Small intestine (tissue), 7 donors: ENCODE measurements around the gene TSPAN5. TPM values are rescaled to one million over a fixed set of nuclear protein-coding genes. Genes with fewer than 3 reads are reported as not detected.

Experiments
- DNase-seq, 2 donors: peaks; one replicate each; pipeline versions ENCODE4 v3.0.0 to v3.0.0-alpha.2; 2013
- FAIRE-seq: peaks from 2 replicates; lab custom pipeline; 2012; peaks lifted over from hg19 to GRCh38; lab: Jason Lieb, UNC
- H3K27ac ChIP-seq, 3 donors: one replicate each; pipeline ENCODE4 v1.5.1; 2013; ENCODE audit warnings: low read length in 2 of 3, mild to moderate bottlenecking in 2 of 3, control low read depth in 1 of 3, inconsistent platforms in 1 of 3, low read depth in 1 of 3, moderate library complexity in 1 of 3
- H3K27me3 ChIP-seq, 3 donors: one replicate each; pipeline ENCODE4 v1.6.1; 2013; ENCODE audit warnings: low read length in 3 of 3, inconsistent platforms in 1 of 3; ENCODE audit not compliant: control insufficient read depth in 3 of 3, insufficient read depth in 3 of 3
- H3K36me3 ChIP-seq, 3 donors: one replicate each; pipeline ENCODE4 v1.6.1; 2013; ENCODE audit warnings: low read length in 3 of 3, inconsistent platforms in 1 of 3, low read depth in 1 of 3, mild to moderate bottlenecking in 1 of 3, moderate library complexity in 1 of 3; ENCODE audit not compliant: control insufficient read depth in 3 of 3, insufficient read depth in 2 of 3
- H3K4me1 ChIP-seq, 3 donors: one replicate each; pipeline ENCODE4 v1.6.1; 2013; ENCODE audit warnings: low read length in 2 of 3, inconsistent platforms in 1 of 3, low read depth in 1 of 3, mild to moderate bottlenecking in 1 of 3, moderate library complexity in 1 of 3; ENCODE audit not compliant: control insufficient read depth in 3 of 3, insufficient read depth in 2 of 3
- H3K4me3 ChIP-seq, 3 donors: one replicate each; pipeline ENCODE4 v1.5.1; 2013; ENCODE audit warnings: low read length in 3 of 3, control low read depth in 1 of 3, inconsistent platforms in 1 of 3, low read depth in 1 of 3, mild to moderate bottlenecking in 1 of 3, moderate library complexity in 1 of 3
- H3K9me3 ChIP-seq, 2 donors: one replicate each; pipeline ENCODE4 v1.6.1; 2013; ENCODE audit warnings: low read depth in 1 of 2, low read length in 1 of 2; ENCODE audit not compliant: control insufficient read depth in 2 of 2, insufficient read depth in 1 of 2
- WGBS, 3 donors: extraction: QIAGEN DNeasy Blood & Tissue Kit; methylation state at CpG; one replicate each; pipeline ENCODE4 v1.1.7; 2013; 5-methylcytosine and 5-hydroxymethylcytosine counted together
- polyA plus RNA-seq, 4 donors: library from polyadenylated mRNA; stranded (reverse) in 3 of 4; unstranded in 1 of 4; fragments of 200-250 nt in 3 of 4; fragments of 120-200 nt in 1 of 4; gene quantifications; one replicate each; pipeline versions ENCODE4 v1.2.1 to v1.2.3, GENCODE V29; 2013
- donor health status: healthy with polysubstance abuse.
- donor health status: control.
- donor health status: control.
- donor health status: Bipolar disorder and iron deficiency.
- donor health status: healthy.

Gene TSPAN5
- polyA plus RNA-seq, 4 donors = 0.67 to 4.9 (median 2.2) TPM

DNA sequence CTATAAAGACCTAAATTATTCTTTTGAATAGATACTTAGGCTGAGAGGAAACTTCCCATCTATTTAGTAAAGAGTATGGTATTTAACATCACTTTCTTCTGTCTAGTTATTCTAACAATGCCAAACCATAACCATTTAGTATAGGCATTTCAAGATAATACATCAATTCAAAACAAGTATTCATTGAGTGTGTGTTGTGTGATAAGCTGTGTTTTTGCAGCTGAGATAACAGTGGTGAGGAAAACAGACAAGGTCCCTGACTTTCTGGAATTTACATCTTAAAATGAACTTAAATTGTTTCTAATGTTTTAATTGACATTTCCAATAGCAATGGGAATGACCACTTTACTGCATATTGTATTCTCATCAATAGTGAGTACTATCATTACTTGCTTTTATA lies 22.4 kb upstream of the TSPAN5 start:
- no peaks in the 10 kb centered on the region for H3K9me3 ChIP-seq
- DNase-seq = no peak
- no peak overlapping the region for H3K27ac ChIP-seq
- no peaks in the 10 kb centered on the region for H3K36me3 ChIP-seq
- peaks cover 0 to 3% (median 0%) of the 10 kb centered on the region in 3 donors for H3K4me1 ChIP-seq
- H3K4me3 ChIP-seq = no peak overlapping the region
- no peak for FAIRE-seq
- no peaks in the 10 kb centered on the region for H3K27me3 ChIP-seq

DNA sequence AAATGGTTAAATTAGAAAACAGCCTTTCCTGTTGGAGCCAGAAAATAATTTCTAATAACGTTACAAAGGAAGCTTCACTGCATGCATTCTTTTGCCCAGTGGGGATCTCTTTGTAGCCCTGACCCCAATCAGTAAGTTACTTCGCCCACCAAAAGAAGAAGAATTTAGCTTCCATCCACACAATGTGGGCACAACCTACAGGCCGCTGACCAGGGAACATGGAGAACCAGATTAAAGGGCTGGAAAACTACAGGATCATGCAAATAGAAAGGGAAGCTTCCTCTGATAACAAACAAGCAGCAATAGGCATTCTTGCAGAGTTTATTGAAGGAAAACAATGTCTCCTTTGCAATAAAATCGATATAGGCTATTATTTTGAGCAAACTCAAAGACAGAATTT lies 21.3 kb upstream of the TSPAN5 start:
- no peak overlapping the region for H3K4me3 ChIP-seq
- peaks cover 0 to 3% (median 0%) of the 10 kb centered on the region in 3 donors for H3K4me1 ChIP-seq
- FAIRE-seq (no peak), DNase-seq (no peak)
- WGBS, 3 donors = 48 to 71% (median 70%) methylated on average over 4 of the region's 4 CpGs
- no peak overlapping the region for H3K27ac ChIP-seq
- peaks cover 0 to 2% (median 0%) of the 10 kb centered on the region in 3 donors for H3K27me3 ChIP-seq
- no peaks in the 10 kb centered on the region for H3K36me3 ChIP-seq
- H3K9me3 ChIP-seq = no peaks in the 10 kb centered on the region

DNA sequence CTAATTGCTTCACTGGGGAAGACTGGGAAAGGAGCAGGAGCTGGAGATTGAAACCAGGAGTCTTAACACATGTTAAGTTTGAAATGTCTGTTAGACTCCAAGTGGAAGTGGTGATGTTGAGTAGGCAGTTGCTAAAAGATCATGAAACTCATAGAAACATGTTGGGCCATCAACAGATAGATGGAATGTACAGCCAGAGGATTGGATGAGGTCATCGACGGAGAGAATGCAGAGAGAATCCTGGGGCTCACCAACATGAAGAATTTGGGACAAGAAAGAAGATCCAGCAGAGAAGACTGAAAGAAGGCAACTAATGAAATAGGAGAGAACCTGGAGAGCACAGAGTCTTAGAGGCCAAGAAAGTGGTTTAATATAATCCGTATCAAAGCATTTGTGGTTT lies 19.4 kb upstream of the TSPAN5 start:
- FAIRE-seq = no peak
- WGBS, 3 donors = 91 to 97% (median 96%) methylated on average over 3 of the region's 3 CpGs

DNA sequence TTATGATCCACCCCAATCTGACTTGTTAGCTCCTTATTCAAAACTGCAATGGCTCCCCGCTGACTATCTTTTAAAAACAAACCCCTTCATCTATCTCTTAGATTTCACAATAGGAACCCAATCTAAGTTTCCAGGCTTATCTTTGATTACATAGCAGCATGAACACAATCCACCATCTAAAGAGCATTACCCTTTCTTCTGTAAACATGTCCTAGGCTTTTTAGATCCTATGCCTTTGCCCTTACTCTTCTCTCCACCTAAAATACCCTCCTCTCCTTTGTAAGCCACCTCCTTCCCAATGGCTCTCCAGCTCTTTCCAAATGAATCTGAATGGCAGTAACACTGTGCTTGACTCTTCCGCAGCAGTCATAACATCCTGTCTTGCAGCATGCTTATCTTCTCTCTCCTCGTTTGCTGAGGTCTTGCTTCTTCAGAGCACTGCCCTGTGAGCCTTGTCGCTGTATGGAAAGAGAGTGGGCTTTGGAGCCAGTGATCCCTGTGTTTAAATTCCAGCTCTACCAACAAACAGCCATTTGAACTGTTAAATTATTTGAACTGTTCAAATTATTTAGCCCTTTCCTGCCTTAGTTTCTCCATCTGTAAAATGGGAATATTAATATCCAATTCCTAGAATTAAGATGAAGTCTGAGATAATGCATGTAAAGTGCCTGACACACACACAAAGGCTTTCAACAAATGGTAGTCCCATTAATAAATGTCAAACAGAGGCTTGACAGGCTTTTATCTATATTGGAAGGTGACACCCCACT lies 16.2 kb upstream of the TSPAN5 start:
- no peak for FAIRE-seq

More for the DNA sequence above, 19.4 kb upstream of the TSPAN5 start:
- no peak overlapping the region for H3K4me3 ChIP-seq
- DNase-seq = no peak
- H3K27me3 ChIP-seq = peaks cover 0 to 2% (median 0%) of the 10 kb centered on the region in 3 donors
- no peaks in the 10 kb centered on the region for H3K4me1 ChIP-seq
- no peak overlapping the region for H3K27ac ChIP-seq
- H3K36me3 ChIP-seq = no peaks in the 10 kb centered on the region
- H3K9me3 ChIP-seq = no peaks in the 10 kb centered on the region

DNA sequence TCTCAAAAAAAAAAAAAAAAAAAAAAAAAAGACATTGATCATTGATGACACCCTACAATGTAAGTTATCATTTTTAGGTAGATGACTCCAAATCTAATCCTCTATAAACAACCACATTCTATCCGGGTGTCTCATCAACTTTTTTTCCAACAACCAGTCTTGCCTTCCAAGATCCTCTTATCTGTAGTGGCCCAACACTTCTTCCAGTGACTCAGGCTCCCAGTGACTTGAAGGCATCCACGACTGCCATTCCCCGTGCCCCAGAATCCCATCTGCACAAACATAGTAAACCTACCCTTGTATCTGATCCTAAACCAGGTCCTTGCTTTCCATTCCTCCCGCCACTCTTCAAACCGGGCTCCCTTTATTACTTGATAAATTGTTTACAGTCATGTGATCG lies 15.6 kb upstream of the TSPAN5 start:
- H3K27me3 ChIP-seq = peaks cover 0 to 3% (median 2%) of the 10 kb centered on the region in 3 donors
- H3K4me1 ChIP-seq = no peaks in the 10 kb centered on the region
- 80 to 81% (median 81%) methylated on average over 6 of the region's 6 CpGs for WGBS, 3 donors
- FAIRE-seq (no peak), DNase-seq (no peak)
- no peaks in the 10 kb centered on the region for H3K36me3 ChIP-seq
- H3K9me3 ChIP-seq = no peaks in the 10 kb centered on the region
- H3K4me3 ChIP-seq = no peak overlapping the region
- H3K27ac ChIP-seq = no peak overlapping the region

More for the DNA sequence above, 16.2 kb upstream of the TSPAN5 start:
- no peak overlapping the region for H3K4me3 ChIP-seq
- H3K36me3 ChIP-seq = no peaks in the 10 kb centered on the region
- H3K27ac ChIP-seq = no peak overlapping the region
- WGBS, 3 donors = 73 to 78% (median 75%) methylated on average over 4 of the region's 4 CpGs
- no peaks in the 10 kb centered on the region for H3K9me3 ChIP-seq
- no peak for DNase-seq
- H3K27me3 ChIP-seq = peaks cover 0 to 3% (median 2%) of the 10 kb centered on the region in 3 donors
- H3K4me1 ChIP-seq = no peaks in the 10 kb centered on the region

DNA sequence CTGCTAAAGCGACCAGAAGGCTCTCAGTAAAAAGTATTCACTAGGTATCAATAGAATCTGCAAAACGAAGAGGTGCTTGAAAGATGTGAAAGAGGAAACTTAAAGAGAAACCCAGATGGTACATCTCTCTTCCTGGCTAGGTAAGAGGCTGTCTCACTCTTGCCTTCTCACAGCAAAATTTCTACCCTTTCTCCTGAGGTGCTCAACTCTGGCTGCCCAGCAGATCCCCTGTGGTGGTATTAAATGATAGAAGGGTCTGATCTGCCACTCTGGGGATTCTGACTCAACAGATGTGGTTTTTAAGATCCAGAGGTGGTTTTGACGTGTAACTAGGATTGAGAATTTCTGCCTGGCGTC lies 14.9 kb upstream of the TSPAN5 start:
- WGBS, 3 donors = 53 to 56% (median 55%) methylated on average over 4 of the region's 4 CpGs
- no peaks in the 10 kb centered on the region for H3K4me1 ChIP-seq
- H3K27ac ChIP-seq = no peak overlapping the region
- no peaks in the 10 kb centered on the region for H3K9me3 ChIP-seq
- FAIRE-seq = no peak
- no peaks in the 10 kb centered on the region for H3K36me3 ChIP-seq
- no peak overlapping the region for H3K4me3 ChIP-seq
- peaks cover 0 to 3% (median 2%) of the 10 kb centered on the region in 3 donors for H3K27me3 ChIP-seq
- no peak for DNase-seq

DNA sequence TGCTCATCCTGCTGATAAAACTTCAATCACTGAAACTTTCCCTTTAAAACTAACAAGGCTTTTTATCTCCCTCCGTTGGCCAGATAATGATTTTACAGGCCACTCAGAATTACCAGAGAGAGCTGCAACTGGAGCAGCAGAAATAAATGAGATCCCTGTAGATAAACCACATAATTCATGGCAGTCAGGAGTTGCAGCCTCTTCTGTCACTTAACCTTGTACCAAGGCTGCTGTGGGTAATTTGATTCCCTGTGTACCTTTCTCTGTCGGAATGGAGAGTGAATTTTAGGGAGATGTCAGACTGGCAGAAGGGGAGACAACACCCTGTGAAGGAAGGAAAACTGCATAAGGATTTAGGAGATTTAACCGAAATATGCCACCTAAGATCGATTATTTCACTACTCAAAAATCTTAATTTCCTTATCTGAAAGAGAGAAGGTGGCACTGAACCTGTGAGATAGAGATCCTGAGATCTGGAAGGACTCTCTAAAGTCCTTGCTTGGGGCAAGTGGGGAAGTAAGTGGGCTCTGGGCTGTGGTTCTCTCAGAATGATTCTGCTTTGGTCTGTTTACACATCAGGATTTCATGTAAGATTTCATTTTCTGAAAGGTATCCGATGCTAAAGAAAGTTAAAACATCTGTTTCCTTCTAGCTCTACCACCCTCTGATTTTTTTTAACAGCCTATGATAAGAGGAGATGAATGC lies 14.3 kb upstream of the TSPAN5 start:
- Histone ChIP-seq H3K27ac (no peak overlapping the region), H3K4me3 (no peak overlapping the region), H3K4me1 (no peaks in the 10 kb centered on the region), H3K9me3 (no peaks in the 10 kb centered on the region), H3K36me3 (no peaks in the 10 kb centered on the region), H3K27me3 (peaks cover 0 to 3% (median 2%) of the 10 kb centered on the region in 3 donors)
- DNase-seq (no peak), FAIRE-seq (no peak)
- 24 to 49% (median 39%) methylated on average over 5 of the region's 5 CpGs for WGBS, 3 donors

DNA sequence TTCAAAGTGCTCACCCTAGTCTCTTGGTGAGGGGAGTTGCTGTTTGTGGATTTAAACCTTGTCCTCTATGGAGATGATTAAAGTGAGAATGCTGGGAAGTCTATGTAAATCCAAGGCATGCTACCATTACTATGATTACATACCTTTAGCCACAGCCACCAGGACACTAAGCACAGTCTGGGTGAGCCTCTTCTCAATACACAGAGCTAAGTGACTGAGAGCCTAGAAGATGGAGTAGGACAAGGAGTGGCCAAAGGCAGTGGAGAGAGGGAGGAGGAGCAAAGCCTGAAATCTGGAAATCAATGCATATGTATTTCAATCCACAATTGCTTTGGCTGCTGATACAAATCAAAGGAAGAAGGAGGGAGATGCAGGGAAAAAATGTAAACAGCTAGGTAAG lies 12.7 kb upstream of the TSPAN5 start:
- Histone ChIP-seq H3K4me3 (no peak overlapping the region), H3K9me3 (peaks cover 0 to under 1% of the 10 kb centered on the region in 2 donors), H3K4me1 (no peaks in the 10 kb centered on the region), H3K27ac (no peak overlapping the region), H3K27me3 (peaks cover 0 to 3% (median 2%) of the 10 kb centered on the region in 3 donors), H3K36me3 (no peaks in the 10 kb centered on the region)
- DNase-seq (no peak), FAIRE-seq (no peak)
